ENCODE data around the gene PTGIR.

- no peak for TF ChIP-seq POLR2AphosphoS5 (IDR thresholded peaks at IDR 0.05; ENCODE audit: low read depth, low read length)
- no peak for TF ChIP-seq SIN3A (IDR thresholded peaks at IDR 0.05; ENCODE audit: borderline replicate concordance, insufficient read depth, low read length)
Observed at GRCh38 chr19:46650445-46650844, 25.6 kb upstream of the PTGIR start.
